ENCODE results near the gene BABAM1. TPM values are rescaled to one million over a fixed set of nuclear protein-coding genes. Genes with fewer than 3 reads are reported as not detected.

BABAM1 gene
- total RNA-seq, 4 donors from 2014 or later = 86.3 to 120 (median 99.4) TPM

DNA sequence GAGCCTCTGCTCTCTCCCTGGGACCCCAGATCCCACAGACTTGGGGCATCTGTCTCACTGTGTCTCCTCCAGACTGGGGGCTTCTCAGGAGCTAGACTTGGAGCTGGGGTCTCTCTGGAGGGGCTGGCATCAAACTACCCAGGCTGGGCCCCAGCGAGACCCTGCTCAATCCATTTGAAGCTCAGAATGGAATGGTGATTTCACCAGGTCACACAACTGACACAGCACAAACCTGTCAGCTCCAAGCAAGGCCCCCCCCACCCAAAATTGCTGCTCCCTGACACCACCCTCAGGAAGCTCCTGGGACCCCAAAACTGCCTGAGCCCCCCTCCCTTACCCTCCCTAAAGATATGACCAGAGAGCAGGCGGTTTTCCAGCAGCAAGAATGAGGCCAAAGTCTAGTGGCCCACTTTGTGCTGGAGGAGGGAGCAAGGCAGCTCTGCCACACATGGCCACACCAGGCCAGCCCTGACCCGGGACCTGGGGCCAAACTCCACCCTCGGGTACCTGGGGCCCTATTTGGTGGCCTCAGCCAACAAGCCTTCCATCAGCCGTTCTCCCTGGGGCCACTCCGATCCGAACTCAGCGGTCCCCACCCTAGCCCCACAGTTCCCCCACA, 23.9 kb upstream of the BABAM1 start:
- in situ Hi-C loops (cut with MboI; ENCODE audit: low sequenced_read_pairs in 4 of 4) = no loop called here
- intact Hi-C loops (cut with DNase I; ENCODE audit: low total_unique reads) = no loop called here
- H3K36me3 ChIP-seq = peaks cover 0 to 3% of the 10 kb centered on the region in 2 donors
- H3K4me3 ChIP-seq = peak overlapping the region; percentile 63 to 85 (median 73)
- TF ChIP-seq, protein P1, sequence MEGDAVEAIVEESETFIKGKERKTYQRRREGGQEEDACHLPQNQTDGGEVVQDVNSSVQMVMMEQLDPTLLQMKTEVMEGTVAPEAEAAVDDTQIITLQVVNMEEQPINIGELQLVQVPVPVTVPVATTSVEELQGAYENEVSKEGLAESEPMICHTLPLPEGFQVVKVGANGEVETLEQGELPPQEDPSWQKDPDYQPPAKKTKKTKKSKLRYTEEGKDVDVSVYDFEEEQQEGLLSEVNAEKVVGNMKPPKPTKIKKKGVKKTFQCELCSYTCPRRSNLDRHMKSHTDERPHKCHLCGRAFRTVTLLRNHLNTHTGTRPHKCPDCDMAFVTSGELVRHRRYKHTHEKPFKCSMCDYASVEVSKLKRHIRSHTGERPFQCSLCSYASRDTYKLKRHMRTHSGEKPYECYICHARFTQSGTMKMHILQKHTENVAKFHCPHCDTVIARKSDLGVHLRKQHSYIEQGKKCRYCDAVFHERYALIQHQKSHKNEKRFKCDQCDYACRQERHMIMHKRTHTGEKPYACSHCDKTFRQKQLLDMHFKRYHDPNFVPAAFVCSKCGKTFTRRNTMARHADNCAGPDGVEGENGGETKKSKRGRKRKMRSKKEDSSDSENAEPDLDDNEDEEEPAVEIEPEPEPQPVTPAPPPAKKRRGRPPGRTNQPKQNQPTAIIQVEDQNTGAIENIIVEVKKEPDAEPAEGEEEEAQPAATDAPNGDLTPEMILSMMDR (IDR thresholded peaks at IDR 0.05 in 4 of 5, conservative IDR thresholded peaks at IDR 0.05 in 1 of 5) = no peak
- TF ChIP-seq POLR2A (IDR thresholded peaks at IDR 0.05) = no peak
- H3K27ac ChIP-seq = peak overlapping the region; percentile 85 to 91 (median 90)
- no peaks in the 10 kb centered on the region for H3K27me3 ChIP-seq
- DNase-seq (no peak), ATAC-seq (no peak)
- peaks cover 28 to 39% of the 10 kb centered on the region in 2 donors for H3K4me1 ChIP-seq
- H3K9me3 ChIP-seq = no peaks in the 10 kb centered on the region

DNA sequence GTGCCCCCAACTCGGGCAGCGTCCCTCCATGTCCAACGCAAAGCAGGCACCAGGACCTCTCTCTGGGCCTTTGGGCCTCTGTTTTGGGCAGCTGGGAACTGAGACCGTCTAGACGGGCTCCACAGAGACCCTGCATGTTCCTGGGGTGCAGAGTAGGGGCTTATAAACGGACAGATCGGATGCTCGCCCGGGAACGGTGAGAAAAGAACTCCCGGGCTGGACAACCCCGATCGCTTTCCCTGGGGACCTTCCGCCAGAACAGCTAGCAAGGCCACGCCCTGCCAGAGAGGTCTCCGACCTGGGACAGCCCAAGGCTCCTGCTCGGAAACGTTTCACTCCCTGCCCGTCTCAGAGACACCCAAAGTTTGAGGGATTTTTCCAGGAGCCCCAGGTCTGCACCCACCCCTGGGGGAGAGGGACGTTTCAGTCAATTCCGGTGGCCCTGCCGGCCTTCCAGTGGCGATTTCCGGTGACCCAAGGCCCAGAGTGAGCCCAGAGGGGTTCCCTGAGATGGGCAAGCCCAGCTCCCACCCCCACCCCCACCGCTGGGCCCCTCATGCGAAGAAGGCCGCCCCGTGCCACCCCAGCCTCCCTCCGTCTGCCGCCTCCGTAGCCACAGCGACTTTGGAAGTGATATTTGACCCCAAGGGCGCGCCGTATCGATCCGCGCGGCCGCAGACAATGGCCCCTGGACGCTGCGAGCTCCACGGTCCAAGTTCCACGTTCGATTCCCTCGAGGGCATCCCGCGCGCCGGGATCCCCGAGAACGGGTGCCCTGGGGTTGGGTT, 23.2 kb upstream of the BABAM1 start:
- Histone ChIP-seq H3K27me3 (no peaks in the 10 kb centered on the region), H3K4me3 (peak overlapping the region; percentile 63 to 85 (median 73)), H3K9me3 (no peaks in the 10 kb centered on the region), H3K36me3 (no peaks in the 10 kb centered on the region), H3K27ac (peak overlapping the region; percentile 85 to 91 (median 90)), H3K4me1 (peaks cover 28 to 39% of the 10 kb centered on the region in 2 donors)
- TF ChIP-seq, protein P1 (IDR thresholded peaks at IDR 0.05 in 4 of 5, conservative IDR thresholded peaks at IDR 0.05 in 1 of 5) = no peak
- no peak for TF ChIP-seq POLR2A (IDR thresholded peaks at IDR 0.05)
- ATAC-seq (peak; percentile 26 to 31), DNase-seq (peak in 1 of 2 donors; percentile 70)
- in situ Hi-C loops (cut with MboI; ENCODE audit: low sequenced_read_pairs in 4 of 4) (no loop called here), intact Hi-C loops (cut with DNase I; ENCODE audit: low total_unique reads) (no loop called here)

DNA sequence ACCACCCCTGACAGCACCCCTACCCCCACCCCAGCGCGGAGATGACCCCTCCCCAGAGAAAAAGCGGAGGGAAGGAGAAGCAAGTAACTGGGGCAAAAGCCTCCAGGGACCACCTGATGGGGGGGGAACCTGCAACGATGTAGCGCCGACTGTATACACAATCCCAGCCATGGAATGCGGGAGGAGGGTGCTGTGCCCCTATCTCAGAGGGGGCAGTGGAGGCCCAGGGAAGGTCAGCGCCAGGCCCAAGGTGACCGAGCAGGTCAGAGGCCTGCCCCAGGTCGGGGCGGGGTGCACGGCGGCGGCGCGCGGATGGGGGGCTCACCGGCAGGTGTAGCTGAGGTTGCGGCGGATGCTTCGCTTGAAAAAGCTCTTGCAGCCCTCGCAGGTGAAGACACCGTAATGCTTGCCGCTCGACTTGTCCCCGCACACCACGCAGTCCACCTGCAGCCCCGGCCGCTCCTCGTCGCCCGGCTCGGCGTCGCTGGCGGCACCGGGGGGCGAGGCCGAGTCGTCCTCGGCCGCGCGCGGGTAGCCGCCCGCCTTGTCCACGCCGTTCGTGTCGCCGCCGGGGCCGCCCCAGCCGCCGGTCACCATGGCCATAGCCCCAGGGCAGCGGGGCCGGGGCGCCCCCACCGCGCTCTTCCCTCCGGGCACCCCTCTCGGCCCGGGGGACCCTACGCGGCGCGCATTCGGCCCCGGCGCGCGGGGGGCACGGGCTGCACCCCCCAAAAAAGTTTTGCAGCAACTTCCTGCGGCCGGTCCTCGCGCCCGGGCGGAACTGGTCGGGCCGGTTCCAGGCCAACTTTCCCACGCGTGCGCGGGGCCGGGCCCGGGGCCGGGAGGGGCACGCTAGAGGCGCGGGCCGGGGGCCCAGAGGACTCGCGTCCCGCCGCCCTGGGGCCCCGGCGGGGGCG, 22.4 kb upstream of the BABAM1 start:
- peak; percentile 14 to 15 for ATAC-seq
- in situ Hi-C loops (cut with MboI; ENCODE audit: low sequenced_read_pairs in 4 of 4) (no loop called here), intact Hi-C loops (cut with DNase I; ENCODE audit: low total_unique reads) (no loop called here)
- H3K27ac ChIP-seq = peak overlapping the region; percentile 85 to 91 (median 90)
- no peaks in the 10 kb centered on the region for H3K9me3 ChIP-seq
- no peak for DNase-seq
- H3K36me3 ChIP-seq = no peaks in the 10 kb centered on the region
- no peak for TF ChIP-seq POLR2A (IDR thresholded peaks at IDR 0.05)
- TF ChIP-seq, protein P1 (IDR thresholded peaks at IDR 0.05 in 4 of 5, conservative IDR thresholded peaks at IDR 0.05 in 1 of 5) = no peak
- H3K4me1 ChIP-seq = peaks cover 28 to 39% of the 10 kb centered on the region in 2 donors
- peak overlapping the region; percentile 63 to 85 (median 73) for H3K4me3 ChIP-seq
- no peaks in the 10 kb centered on the region for H3K27me3 ChIP-seq

DNA sequence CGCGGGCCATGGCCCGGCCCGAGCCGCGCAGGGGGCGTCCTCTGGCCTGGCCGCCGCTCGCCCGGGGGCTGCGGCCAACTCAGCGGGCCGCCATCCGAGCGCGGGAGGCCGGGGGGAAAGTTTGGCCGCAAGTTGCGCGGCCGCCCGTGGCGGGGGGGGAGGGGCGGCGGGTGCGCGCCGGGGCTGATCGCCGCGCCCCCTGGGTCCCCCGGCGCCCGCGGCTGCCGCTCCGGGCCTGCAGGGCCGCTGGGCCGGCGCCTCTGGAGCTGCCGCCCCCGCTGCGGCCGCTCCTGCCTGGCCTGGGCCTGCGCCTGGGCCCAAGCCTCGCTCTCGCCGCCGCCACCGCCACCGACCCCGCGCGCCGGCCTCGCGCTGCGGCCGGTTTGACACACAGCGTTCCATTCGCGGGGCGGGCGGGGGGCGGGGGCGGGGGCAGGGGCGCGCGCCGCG, 21.7 kb upstream of the BABAM1 start, which contains the start of gene NR2F6:
TSS of gene NR2F6 (minus strand) at position 385 of the 450 bp plus-strand sequence. CDS start 699 bp downstream, outside the sequence.
- intact Hi-C loops (cut with DNase I; ENCODE audit: low total_unique reads) (no loop called here), in situ Hi-C loops (cut with MboI; ENCODE audit: low sequenced_read_pairs in 4 of 4) (no loop called here)

More for the DNA sequence above, 21.7 kb upstream of the BABAM1 start, which contains the start of gene NR2F6:
- ATAC-seq = peak; percentile 12 to 17
- Histone ChIP-seq H3K36me3 (no peaks in the 10 kb centered on the region), H3K27me3 (no peaks in the 10 kb centered on the region), H3K4me3 (peak within 1 kb of the TSS; percentile 63 to 85 (median 73)), H3K4me1 (peaks cover 28 to 39% of the 10 kb centered on the region in 2 donors), H3K27ac (peak within 1 kb of the TSS; percentile 85 to 93 (median 90)), H3K9me3 (no peaks in the 10 kb centered on the region)
- DNase-seq = no peak
- TF ChIP-seq, protein P1 (IDR thresholded peaks at IDR 0.05 in 4 of 5, conservative IDR thresholded peaks at IDR 0.05 in 1 of 5) = no peak
- TF ChIP-seq POLR2A (IDR thresholded peaks at IDR 0.05) = peak; percentile 73 to 83

All from gastrocnemius medialis (tissue), 4 donors.